Measurements from ENCODE around the gene NTF4.
A peak's percentile ranks its signal among the peaks of the same experiment; 100 is the strongest.
"Not testable (repeated sequence)": the region's sequence is repeated elsewhere in the genome, so short reads cannot be mapped to it uniquely, and the experiment has no call there.

Gene NTF4

DNA sequence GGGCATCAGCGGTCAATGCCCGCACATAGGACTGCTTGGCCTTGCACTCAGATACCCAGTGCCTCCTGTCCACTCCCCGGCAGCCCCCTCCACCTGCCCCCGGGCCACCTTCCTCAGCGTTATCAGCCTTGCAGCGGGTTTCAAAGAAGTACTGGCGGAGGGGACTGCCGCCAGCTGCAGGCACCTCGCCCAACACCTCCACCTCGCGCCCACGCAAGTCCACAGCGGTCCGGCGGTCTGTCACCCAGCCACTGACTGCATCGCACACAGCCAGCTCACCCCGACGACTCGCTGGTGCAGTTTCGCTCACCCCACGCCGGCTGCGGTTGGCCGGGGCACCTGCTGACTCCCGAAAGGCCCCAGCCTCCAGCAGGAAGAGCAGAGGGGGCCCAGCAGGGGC, 3.2 kb downstream of the NTF4 start:
- H3K27me3 ChIP-seq (ENCODE audit: control insufficient read depth, insufficient read depth, low read length), result peaks cover 61% of the 10 kb centered on the region
- no peak overlapping the region for H3K4me3 ChIP-seq (ENCODE audit: low read length)
- H3K36me3 ChIP-seq (ENCODE audit: control insufficient read depth, insufficient read depth, low read length), result no peaks in the 10 kb centered on the region
- H3K9me3 ChIP-seq (ENCODE audit: control insufficient read depth, low read length), result no peaks in the 10 kb centered on the region
- peaks cover 21% of the 10 kb centered on the region for H3K4me1 ChIP-seq (ENCODE audit: control insufficient read depth, insufficient read depth, low read length)
- no peak overlapping the region for H3K9ac ChIP-seq (ENCODE audit: low read length)

DNA sequence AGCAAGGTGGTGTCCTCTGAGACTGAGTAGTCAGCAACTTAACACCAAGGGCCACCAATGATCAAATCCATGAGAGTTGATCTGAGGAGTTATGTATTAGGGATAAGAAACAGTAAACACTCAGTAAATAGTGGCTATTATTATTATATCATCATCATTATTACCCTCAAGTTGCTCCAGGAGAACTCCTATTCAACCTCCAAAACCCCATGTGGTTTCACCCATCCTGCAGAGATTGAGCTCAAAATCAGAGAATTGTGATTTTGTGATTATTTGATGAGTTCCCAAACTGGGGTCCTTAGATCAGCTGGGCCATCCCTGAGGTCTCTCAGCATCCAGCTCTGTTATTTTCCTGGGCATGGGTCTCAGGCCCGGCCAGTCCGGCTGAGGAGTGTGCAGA, 3.6 kb downstream of the NTF4 start:
- H3K36me3 ChIP-seq (ENCODE audit: control insufficient read depth, insufficient read depth, low read length), result no peaks in the 10 kb centered on the region
- no peaks in the 10 kb centered on the region for H3K9me3 ChIP-seq (ENCODE audit: control insufficient read depth, low read length)
- no peak overlapping the region for H3K9ac ChIP-seq (ENCODE audit: low read length)
- H3K27me3 ChIP-seq (ENCODE audit: control insufficient read depth, insufficient read depth, low read length), result peaks cover 61% of the 10 kb centered on the region
- H3K4me1 ChIP-seq (ENCODE audit: control insufficient read depth, insufficient read depth, low read length), result peaks cover 25% of the 10 kb centered on the region
- no peak overlapping the region for H3K4me3 ChIP-seq (ENCODE audit: low read length)

DNA sequence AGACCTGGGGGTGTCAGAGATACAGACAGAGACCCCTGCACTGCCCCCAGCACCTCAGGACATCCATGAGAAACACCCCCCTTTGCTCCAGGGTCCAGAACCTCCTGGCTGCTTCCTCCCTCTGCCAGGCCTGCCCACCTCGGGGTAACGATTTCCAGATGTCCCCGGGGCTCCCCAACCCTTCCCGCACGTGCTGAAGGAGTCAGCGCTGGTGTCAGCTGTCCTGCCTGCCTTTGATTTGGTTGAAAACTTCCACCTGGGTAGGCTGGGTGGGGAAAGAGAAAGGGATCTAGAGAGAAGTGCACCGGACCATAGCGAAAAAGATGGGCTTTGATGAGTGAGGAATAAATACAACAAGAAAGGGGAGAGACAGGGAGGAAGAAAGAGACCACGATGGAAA, 5.6 kb downstream of the NTF4 start:
- Histone ChIP-seq H3K36me3 (ENCODE audit: control insufficient read depth, insufficient read depth, low read length) (no peaks in the 10 kb centered on the region), H3K27me3 (ENCODE audit: control insufficient read depth, insufficient read depth, low read length) (peaks cover 52% of the 10 kb centered on the region), H3K4me3 (ENCODE audit: low read length) (no peak overlapping the region), H3K4me1 (ENCODE audit: control insufficient read depth, insufficient read depth, low read length) (peaks cover 24% of the 10 kb centered on the region), H3K9ac (ENCODE audit: low read length) (no peak overlapping the region), H3K9me3 (ENCODE audit: control insufficient read depth, low read length) (no peaks in the 10 kb centered on the region)

DNA sequence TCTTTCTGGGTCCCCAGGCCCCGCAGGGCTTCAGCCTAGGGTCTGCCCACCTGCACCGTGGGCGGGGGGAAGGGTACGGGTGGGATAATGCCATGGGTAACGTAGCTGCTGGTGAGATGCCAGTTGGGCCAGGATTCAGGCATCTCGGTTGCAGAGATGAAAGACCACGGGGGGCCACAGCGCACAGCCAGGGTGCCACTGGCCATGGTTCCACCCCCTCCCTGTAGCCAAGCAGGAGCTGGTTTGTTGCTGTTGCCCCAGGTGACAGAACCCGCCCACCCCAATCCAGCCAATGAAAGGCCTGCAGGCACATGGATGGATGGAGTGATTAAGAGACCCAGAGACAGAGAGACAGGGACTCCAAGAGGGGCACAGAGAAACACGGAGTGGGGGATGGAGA, 6.1 kb downstream of the NTF4 start:
- Histone ChIP-seq H3K27me3 (ENCODE audit: control insufficient read depth, insufficient read depth, low read length) (peaks cover 48% of the 10 kb centered on the region), H3K36me3 (ENCODE audit: control insufficient read depth, insufficient read depth, low read length) (no peaks in the 10 kb centered on the region), H3K4me3 (ENCODE audit: low read length) (no peak overlapping the region), H3K9me3 (ENCODE audit: control insufficient read depth, low read length) (no peaks in the 10 kb centered on the region), H3K9ac (ENCODE audit: low read length) (no peak overlapping the region), H3K4me1 (ENCODE audit: control insufficient read depth, insufficient read depth, low read length) (peaks cover 24% of the 10 kb centered on the region)

DNA sequence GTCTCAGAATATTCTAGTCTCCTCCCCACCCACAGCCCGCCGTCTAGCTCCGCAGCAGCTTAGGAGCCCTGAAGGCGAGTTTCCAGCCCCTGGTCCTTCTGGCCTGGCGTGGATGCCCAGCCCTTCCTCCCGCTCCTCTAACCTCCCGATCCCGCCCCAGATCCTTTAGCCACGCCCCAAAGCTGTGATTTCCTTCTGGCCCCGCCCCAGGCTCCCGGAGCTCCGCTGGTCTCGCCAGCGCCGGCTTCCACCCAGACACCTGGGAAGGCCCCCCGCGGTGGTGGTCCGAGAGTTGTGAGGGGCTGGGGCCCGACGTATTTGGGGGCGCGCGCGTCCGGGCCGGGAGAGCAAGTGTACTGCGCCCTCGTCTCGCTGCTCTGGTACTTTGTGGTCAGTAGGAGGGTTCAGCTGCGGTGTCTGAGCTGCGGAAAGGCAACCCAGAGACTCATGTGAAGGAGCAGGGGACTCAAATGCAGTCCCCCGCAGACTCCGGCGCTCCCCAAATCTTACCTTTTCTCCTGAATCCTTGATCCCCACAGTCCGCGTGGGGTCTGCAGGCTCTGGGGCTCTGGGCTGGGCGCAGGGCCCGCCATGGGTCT, 6.9 kb downstream of the NTF4 start, which contains the start of gene CGB7:
Gene CGB7 (minus strand): TSS at position 114 of the 599 bp plus-strand sequence. CDS start 2,374 bp downstream, outside the sequence.
- peak within 1 kb of the TSS; percentile 25 for H3K9ac ChIP-seq (ENCODE audit: low read length)
- no peaks in the 10 kb centered on the region for H3K36me3 ChIP-seq (ENCODE audit: control insufficient read depth, insufficient read depth, low read length)
- no peak within 1 kb of the TSS for H3K4me3 ChIP-seq (ENCODE audit: low read length)
- H3K27me3 ChIP-seq (ENCODE audit: control insufficient read depth, insufficient read depth, low read length), result peaks cover 48% of the 10 kb centered on the region
- no peaks in the 10 kb centered on the region for H3K9me3 ChIP-seq (ENCODE audit: control insufficient read depth, low read length)
- peaks cover 24% of the 10 kb centered on the region for H3K4me1 ChIP-seq (ENCODE audit: control insufficient read depth, insufficient read depth, low read length)

DNA sequence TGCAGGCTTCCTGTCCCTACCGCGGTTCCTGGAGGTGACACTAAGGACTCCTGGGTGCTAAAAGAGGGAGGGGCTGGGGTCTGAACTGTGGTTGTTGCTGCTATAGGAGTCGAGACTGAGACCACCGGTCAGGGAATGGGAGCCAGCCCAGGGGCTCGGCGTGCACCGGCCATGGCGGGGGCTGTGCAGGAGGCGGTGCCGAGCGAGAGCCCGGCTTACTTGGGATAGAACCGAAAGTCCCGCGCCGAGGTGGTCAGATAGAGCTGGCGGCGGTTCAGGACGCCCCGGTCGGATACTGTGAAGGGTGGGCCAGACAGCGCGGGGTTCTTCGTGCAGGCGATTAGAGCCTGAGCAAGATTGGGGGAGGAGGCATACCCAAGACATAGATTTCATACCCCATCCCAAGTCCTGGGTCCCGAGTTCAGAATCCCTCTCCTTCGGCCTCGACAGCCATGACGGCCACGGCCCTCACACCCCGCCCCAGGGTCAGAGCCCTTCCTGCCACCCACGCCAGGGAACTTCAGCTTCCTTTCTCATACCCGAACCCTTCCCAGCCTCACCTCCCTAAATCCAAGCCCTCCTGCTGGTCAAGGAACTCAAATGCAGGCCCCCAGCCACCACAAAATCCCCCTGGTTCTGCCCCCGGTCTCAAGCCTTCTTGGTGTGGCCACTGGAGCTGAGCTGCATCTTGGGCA, 7.6 kb downstream of the NTF4 start:
- H3K9me3 ChIP-seq (ENCODE audit: control insufficient read depth, low read length); H3K36me3 ChIP-seq (ENCODE audit: control insufficient read depth, insufficient read depth, low read length); H3K4me3 ChIP-seq (ENCODE audit: low read length); H3K9ac ChIP-seq (ENCODE audit: low read length): not testable (repeated sequence)
- Histone ChIP-seq H3K4me1 (ENCODE audit: control insufficient read depth, insufficient read depth, low read length) (peaks cover 24% of the 10 kb centered on the region), H3K27me3 (ENCODE audit: control insufficient read depth, insufficient read depth, low read length) (peaks cover 45% of the 10 kb centered on the region)

DNA sequence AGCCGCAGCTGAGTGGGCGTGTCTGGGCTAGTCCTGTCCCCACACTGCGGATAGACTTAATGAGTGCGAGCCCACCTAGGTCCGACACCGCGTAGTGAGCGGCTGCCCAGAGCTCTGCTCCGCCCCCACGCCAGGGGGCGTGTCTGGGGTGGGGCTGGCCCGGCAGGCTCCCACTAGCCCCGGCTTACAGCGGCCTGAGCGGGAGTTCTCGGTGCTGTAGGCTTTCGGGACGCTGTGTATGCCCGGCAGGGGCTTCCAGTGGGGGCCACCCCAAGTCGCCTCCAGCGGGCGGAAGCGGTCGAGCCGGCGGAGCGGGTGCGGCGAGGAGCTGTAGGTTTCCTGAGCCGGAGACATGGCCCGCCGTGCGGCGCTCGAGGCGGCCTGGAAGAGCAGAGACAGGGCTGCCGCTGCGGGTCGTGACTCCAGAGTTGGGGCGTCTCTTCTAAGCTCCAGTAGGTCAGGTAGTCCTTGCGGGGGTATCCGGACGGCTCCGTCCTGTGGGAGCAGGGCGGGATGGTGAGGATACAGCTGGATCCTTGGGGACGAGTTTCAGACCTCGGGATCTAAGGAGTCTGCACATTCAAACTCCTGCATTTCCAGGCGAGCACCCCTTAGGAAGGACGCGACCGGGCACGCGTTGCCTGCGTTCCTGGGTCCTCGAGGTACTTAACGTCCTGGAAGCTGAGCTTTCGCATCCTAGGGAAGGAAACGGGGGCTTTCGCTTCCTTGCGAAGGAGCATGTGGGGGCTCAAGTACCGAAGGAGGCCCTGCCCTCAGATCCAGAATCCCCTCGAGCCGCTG, 8.3 kb downstream of the NTF4 start:
- H3K36me3 ChIP-seq (ENCODE audit: control insufficient read depth, insufficient read depth, low read length), result no peaks in the 10 kb centered on the region
- peaks cover 24% of the 10 kb centered on the region for H3K4me1 ChIP-seq (ENCODE audit: control insufficient read depth, insufficient read depth, low read length)
- peak overlapping the region; percentile 25 for H3K9ac ChIP-seq (ENCODE audit: low read length)
- H3K9me3 ChIP-seq (ENCODE audit: control insufficient read depth, low read length), result no peaks in the 10 kb centered on the region
- peaks cover 39% of the 10 kb centered on the region for H3K27me3 ChIP-seq (ENCODE audit: control insufficient read depth, insufficient read depth, low read length)
- H3K4me3 ChIP-seq (ENCODE audit: low read length), result peak overlapping the region; percentile 33

DNA sequence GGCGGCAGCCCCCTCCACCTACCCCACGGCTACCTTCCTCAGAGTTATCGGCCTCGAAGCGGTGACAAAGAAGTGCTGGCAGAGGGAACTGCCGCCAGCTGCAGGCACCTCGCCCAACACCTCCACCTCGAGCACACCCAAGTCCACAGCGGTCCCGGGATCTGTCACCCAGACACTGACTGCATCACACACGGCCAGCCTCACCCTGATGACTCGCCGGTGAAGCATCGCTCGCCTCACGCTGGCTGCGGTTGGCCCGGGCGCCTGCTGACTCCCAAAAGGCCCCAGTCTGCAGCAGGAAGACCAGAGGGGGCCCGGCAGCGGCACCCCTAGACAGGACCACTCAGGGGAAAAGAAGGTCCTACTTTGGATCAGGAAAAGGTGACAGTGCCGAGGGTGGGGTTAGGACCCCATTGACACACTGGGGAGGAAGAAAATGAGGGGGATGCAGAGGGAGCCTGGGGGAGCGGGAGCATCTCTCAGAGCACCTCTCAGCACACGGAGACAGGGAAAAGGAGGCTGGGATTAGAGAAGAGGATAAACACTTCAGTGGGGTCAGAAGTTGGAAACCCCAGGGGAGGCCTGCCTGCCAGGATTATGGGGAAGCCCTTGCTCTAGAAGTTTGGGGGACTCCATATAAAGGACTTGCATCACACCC, 14.1 kb downstream of the NTF4 start:
- H3K4me3 ChIP-seq (ENCODE audit: low read length); H3K36me3 ChIP-seq (ENCODE audit: control insufficient read depth, insufficient read depth, low read length); H3K9ac ChIP-seq (ENCODE audit: low read length); H3K4me1 ChIP-seq (ENCODE audit: control insufficient read depth, insufficient read depth, low read length); H3K9me3 ChIP-seq (ENCODE audit: control insufficient read depth, low read length); H3K27me3 ChIP-seq (ENCODE audit: control insufficient read depth, insufficient read depth, low read length): not testable (repeated sequence)

DNA sequence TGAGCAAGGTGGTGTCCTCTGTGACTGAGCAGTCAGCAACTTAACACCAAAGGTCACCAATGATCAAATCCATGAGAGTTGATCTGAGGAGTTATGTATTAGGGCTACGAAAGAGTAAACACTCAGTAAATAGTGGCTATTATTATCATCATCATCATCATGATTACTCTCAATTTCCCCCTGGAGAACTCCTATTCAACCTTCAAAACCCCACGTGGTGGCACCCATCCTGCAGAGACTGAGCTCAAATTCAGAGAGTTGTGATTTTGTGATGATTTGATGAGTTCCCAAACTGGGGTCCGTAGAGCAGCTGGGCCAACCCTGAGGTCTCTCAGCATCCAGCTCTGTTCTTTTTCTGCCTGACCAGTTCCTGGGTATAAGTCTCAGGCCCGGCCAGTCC, 14.8 kb downstream of the NTF4 start:
- H3K9ac ChIP-seq (ENCODE audit: low read length); H3K36me3 ChIP-seq (ENCODE audit: control insufficient read depth, insufficient read depth, low read length); H3K4me3 ChIP-seq (ENCODE audit: low read length); H3K4me1 ChIP-seq (ENCODE audit: control insufficient read depth, insufficient read depth, low read length); H3K27me3 ChIP-seq (ENCODE audit: control insufficient read depth, insufficient read depth, low read length); H3K9me3 ChIP-seq (ENCODE audit: control insufficient read depth, low read length): not testable (repeated sequence)

DNA sequence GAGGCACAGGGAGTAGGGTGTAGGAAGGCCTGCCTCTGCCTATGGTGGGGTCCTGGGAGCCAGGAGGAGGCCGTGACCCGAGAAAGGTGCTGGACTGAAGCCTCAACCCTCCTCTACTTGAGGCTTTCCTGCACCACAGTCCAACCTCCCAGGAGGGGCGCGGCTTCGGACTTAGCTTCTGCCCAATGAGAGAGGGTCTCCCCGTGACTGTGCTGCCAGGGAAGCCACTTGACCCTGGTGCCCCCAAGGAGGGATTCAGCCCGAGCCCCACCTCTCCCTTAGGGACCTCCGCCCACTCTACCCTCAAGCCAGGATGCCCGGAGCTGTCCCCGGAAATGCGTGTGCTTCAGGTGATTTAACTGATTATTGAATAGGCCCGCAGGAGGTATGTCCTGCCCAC, 15.6 kb downstream of the NTF4 start, which contains the start of gene CGB8:
Gene CGB8 (minus strand): TSS at position 101 of the 400 bp plus-strand sequence. CDS start 372 bp downstream, outside the sequence.
- not testable (repeated sequence) for H3K9ac ChIP-seq (ENCODE audit: low read length); H3K4me1 ChIP-seq (ENCODE audit: control insufficient read depth, insufficient read depth, low read length); H3K36me3 ChIP-seq (ENCODE audit: control insufficient read depth, insufficient read depth, low read length); H3K9me3 ChIP-seq (ENCODE audit: control insufficient read depth, low read length); H3K27me3 ChIP-seq (ENCODE audit: control insufficient read depth, insufficient read depth, low read length); H3K4me3 ChIP-seq (ENCODE audit: low read length)

DNA sequence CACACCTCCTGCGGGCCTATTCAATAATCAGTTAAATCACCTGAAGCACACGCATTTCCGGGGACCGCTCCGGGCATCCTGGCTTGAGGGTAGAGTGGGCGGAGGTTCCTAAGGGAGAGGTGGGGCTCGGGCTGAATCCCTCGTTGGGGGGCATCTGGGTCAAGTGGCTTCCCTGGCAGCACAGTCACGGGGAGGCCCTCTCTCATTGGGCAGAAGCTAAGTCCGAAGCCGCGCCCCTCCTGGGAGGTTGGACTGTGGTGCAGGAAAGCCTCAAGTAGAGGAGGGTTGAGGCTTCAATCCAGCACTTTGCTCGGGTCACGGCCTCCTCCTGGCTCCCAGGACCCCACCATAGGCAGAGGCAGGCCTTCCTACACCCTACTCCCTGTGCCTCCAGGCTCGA, 21.1 kb downstream of the NTF4 start, which contains the start of gene CGB5:
Gene CGB5 (plus strand): TSS at position 301 of the 400 bp plus-strand sequence. CDS start 362 bp downstream, outside the sequence.
- not testable (repeated sequence) for H3K4me1 ChIP-seq (ENCODE audit: control insufficient read depth, insufficient read depth, low read length); H3K4me3 ChIP-seq (ENCODE audit: low read length); H3K36me3 ChIP-seq (ENCODE audit: control insufficient read depth, insufficient read depth, low read length); H3K9me3 ChIP-seq (ENCODE audit: control insufficient read depth, low read length); H3K9ac ChIP-seq (ENCODE audit: low read length); H3K27me3 ChIP-seq (ENCODE audit: control insufficient read depth, insufficient read depth, low read length)

DNA sequence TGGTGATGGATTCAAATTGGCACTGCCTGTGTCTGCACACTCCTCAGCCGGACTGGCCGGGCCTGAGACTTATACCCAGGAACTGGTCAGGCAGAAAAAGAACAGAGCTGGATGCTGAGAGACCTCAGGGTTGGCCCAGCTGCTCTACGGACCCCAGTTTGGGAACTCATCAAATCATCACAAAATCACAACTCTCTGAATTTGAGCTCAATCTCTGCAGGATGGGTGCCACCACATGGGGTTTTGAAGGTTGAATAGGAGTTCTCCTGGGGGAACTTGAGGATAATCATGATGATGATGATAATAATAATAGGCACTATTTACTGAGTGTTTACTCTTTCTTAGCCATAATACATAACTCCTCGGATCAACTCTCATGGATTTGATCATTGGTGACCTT, 22.0 kb downstream of the NTF4 start:
- H3K27me3 ChIP-seq (ENCODE audit: control insufficient read depth, insufficient read depth, low read length); H3K9me3 ChIP-seq (ENCODE audit: control insufficient read depth, low read length); H3K4me1 ChIP-seq (ENCODE audit: control insufficient read depth, insufficient read depth, low read length); H3K4me3 ChIP-seq (ENCODE audit: low read length); H3K36me3 ChIP-seq (ENCODE audit: control insufficient read depth, insufficient read depth, low read length); H3K9ac ChIP-seq (ENCODE audit: low read length): not testable (repeated sequence)

Data from mucosa of stomach (tissue), 1 donor.